GM19452 (cell line): ENCODE data around the gene KLHL25.
"Not testable (repeated sequence)": the region's sequence is repeated elsewhere in the genome, so short reads cannot be mapped to it uniquely, and the experiment has no call there.

Experiments
- ATAC-seq: cut with Tn5 transposase; IDR thresholded peaks from one replicate; pipeline ENCODE4 v1.9.1; 2021; ENCODE audit not compliant: unreplicated experiment

Gene KLHL25

GRCh38 chr15:85805420-85805819 lies 10.7 kb upstream of the KLHL25 start:
- ATAC-seq = no peak

GRCh38 chr15:85804481-85805170 lies 9.9 kb upstream of the KLHL25 start:
- no peak for ATAC-seq

GRCh38 chr15:85802617-85803016 lies 7.9 kb upstream of the KLHL25 start:
- ATAC-seq = not testable (repeated sequence)

GRCh38 chr15:85800478-85801123 lies 5.9 kb upstream of the KLHL25 start:
- ATAC-seq = no peak

GRCh38 chr15:85796371-85796770 lies 1.6 kb upstream of the KLHL25 start:
- not testable (repeated sequence) for ATAC-seq

- no peak for ATAC-seq
Observed at GRCh38 chr15:85795337-85796305, 896 bp upstream of the KLHL25 start.

- peak; percentile 46 for ATAC-seq
Observed at GRCh38 chr15:85793641-85794597, 806 bp downstream of the KLHL25 start.

GRCh38 chr15:85792912-85793590 lies 1.7 kb downstream of the KLHL25 start:
- ATAC-seq = no peak

- ATAC-seq = no peak
Observed at GRCh38 chr15:85792102-85792731, 2.5 kb downstream of the KLHL25 start.

GRCh38 chr15:85789496-85789875 lies 5.2 kb downstream of the KLHL25 start:
- no peak for ATAC-seq

- ATAC-seq = no peak
Observed at GRCh38 chr15:85788771-85789495, 5.8 kb downstream of the KLHL25 start.

- no peak for ATAC-seq
Observed at GRCh38 chr15:85786781-85787114, 8.0 kb downstream of the KLHL25 start.

GRCh38 chr15:85785887-85786780 lies 8.6 kb downstream of the KLHL25 start:
- no peak for ATAC-seq

- ATAC-seq = no peak
Observed at GRCh38 chr15:85782064-85782463, 12.7 kb downstream of the KLHL25 start.

GRCh38 chr15:85781099-85781498 lies 13.6 kb downstream of the KLHL25 start:
- ATAC-seq = no peak

- ATAC-seq = no peak
Observed at GRCh38 chr15:85780225-85780985, 14.3 kb downstream of the KLHL25 start.

- no peak for ATAC-seq
Observed at GRCh38 chr15:85779249-85779648, 15.5 kb downstream of the KLHL25 start.
